Keratinocyte (primary cell): ENCODE data around the gene ZNF236. TPM values are rescaled to one million over a fixed set of nuclear protein-coding genes. Genes with fewer than 3 reads are reported as not detected.

Experiments
- DNase-seq: peaks from one replicate; pipeline ENCODE4 v3.0.0-alpha.2; 2011; ENCODE audit warnings: low read depth, missing footprints, low spot score
- FAIRE-seq: peaks from 2 replicates; lab custom pipeline; 2011; peaks lifted over from hg19 to GRCh38; lab: Jason Lieb, UNC
- H2AFZ ChIP-seq: 2 replicates; pipeline ENCODE4 v1.6.0; 2012; ENCODE audit warnings: low read length, control low read depth, inconsistent platforms; ENCODE audit not compliant: control insufficient read depth
- H3K27ac ChIP-seq: 2 replicates; pipeline ENCODE4 v1.5.1; 2011; ENCODE audit warnings: low read length; ENCODE audit not compliant: control insufficient read depth, insufficient read depth
- H3K27me3 ChIP-seq: 3 replicates; pipeline ENCODE4 v1.6.0; 2011; ENCODE audit warnings: low read length; ENCODE audit not compliant: control insufficient read depth, insufficient read depth; ENCODE audit errors: extremely low read depth
- H3K36me3 ChIP-seq, 2 experiments: 2 replicates in 1 of 2; 3 replicates in 1 of 2; pipeline ENCODE4 v1.5.1; 2011; ENCODE audit warnings: low read length in 2 of 2, mild to moderate bottlenecking in 1 of 2; ENCODE audit not compliant: control insufficient read depth in 2 of 2, insufficient read depth in 2 of 2; ENCODE audit errors: extremely low read depth in 1 of 2
- H3K4me1 ChIP-seq: 3 replicates; pipeline ENCODE4 v1.5.1; 2011; ENCODE audit warnings: low read length; ENCODE audit not compliant: control insufficient read depth, insufficient read depth; ENCODE audit errors: extremely low read depth
- H3K4me2 ChIP-seq: 3 replicates; pipeline ENCODE4 v1.6.0; 2011; ENCODE audit warnings: low read depth, low read length; ENCODE audit not compliant: control insufficient read depth, insufficient read depth; ENCODE audit errors: extremely low read depth
- H3K4me3 ChIP-seq, 3 experiments: fragments of 200-600 bp in 1 of 3; sonication (generic) in 1 of 3; 2 replicates in 2 of 3; 3 replicates in 1 of 3; pipeline ENCODE4 v1.5.1; 2011 to 2016; ENCODE audit warnings: low read length in 3 of 3, mild to moderate bottlenecking in 3 of 3, control low read depth in 2 of 3, inconsistent platforms in 1 of 3, low read depth in 1 of 3, mixed read lengths in 1 of 3, mixed run types in 1 of 3, moderate library complexity in 1 of 3; ENCODE audit not compliant: control insufficient read depth in 2 of 3, insufficient read depth in 2 of 3; ENCODE audit errors: extremely low read depth in 1 of 3
- H3K79me2 ChIP-seq: 2 replicates; pipeline ENCODE4 v1.6.0; 2012; ENCODE audit warnings: low read length; ENCODE audit not compliant: control insufficient read depth, insufficient read depth
- H3K9ac ChIP-seq: 3 replicates; pipeline ENCODE4 v1.6.0; 2011; ENCODE audit warnings: low read length; ENCODE audit not compliant: control insufficient read depth, insufficient read depth; ENCODE audit errors: extremely low read depth
- H3K9me1 ChIP-seq: 3 replicates; pipeline ENCODE4 v1.6.0; 2011; ENCODE audit warnings: low read length; ENCODE audit not compliant: control insufficient read depth, insufficient read depth; ENCODE audit errors: extremely low read depth
- H3K9me3 ChIP-seq: 2 replicates; pipeline ENCODE4 v1.5.1; 2012; ENCODE audit warnings: low read depth, low read length; ENCODE audit not compliant: control insufficient read depth
- H4K20me1 ChIP-seq: 3 replicates; pipeline ENCODE4 v1.6.0; 2011; ENCODE audit warnings: low read length; ENCODE audit not compliant: control insufficient read depth, insufficient read depth; ENCODE audit errors: extremely low read depth
- CTCF ChIP-seq, 3 experiments: IDR thresholded peaks in 1 of 3; conservative IDR thresholded peaks in 1 of 3; optimal IDR thresholded peaks in 1 of 3; 2 replicates in 2 of 3; 3 replicates in 1 of 3; pipeline versions ENCODE3 to v1.5.1; 2011; ENCODE audit warnings: low read length in 3 of 3, mild to moderate bottlenecking in 3 of 3, moderate library complexity in 2 of 3, control low read depth in 1 of 3, inconsistent platforms in 1 of 3; ENCODE audit not compliant: insufficient read depth in 2 of 3; ENCODE audit errors: extremely low read depth in 1 of 3
- EZH2 ChIP-seq: IDR thresholded peaks from one replicate; pipeline ENCODE4 v1.6.1; 2012; ENCODE audit warnings: inconsistent platforms, mild to moderate bottlenecking, low read length, moderate library complexity
- dilution Hi-C: fragments of 300-500 bp; cut with MboI; formaldehyde crosslinking; loops from one replicate; pipeline ENCODE4 v1.7.0; 2020; ENCODE audit warnings: low sequenced_read_pairs; ENCODE audit not compliant: extremely low pct_ligation_motif_present
- polyA plus RNA-seq, 5 experiments: library from polyadenylated mRNA; depleted of rRNA in 3 of 5; stranded (reverse) in 3 of 5; stranded (forward) in 1 of 5; unstranded in 1 of 5; fragments of >200 nt; gene quantifications; 1 replicate in 1 of 5; 2 replicates in 3 of 5; 3 replicates in 1 of 5; pipeline versions ENCODE4 v1.2.1 to v1.2.3, GENCODE V29; 2011 to 2012; ENCODE audit warnings: missing spikeins in 2 of 5, low read depth in 1 of 5, low replicate concordance in 1 of 5

ZNF236 gene
- polyA plus RNA-seq, 1 donor (not counting 4 experiments of a cell fraction or from before 2014, with no cell fraction given): 4.5 TPM

DNA sequence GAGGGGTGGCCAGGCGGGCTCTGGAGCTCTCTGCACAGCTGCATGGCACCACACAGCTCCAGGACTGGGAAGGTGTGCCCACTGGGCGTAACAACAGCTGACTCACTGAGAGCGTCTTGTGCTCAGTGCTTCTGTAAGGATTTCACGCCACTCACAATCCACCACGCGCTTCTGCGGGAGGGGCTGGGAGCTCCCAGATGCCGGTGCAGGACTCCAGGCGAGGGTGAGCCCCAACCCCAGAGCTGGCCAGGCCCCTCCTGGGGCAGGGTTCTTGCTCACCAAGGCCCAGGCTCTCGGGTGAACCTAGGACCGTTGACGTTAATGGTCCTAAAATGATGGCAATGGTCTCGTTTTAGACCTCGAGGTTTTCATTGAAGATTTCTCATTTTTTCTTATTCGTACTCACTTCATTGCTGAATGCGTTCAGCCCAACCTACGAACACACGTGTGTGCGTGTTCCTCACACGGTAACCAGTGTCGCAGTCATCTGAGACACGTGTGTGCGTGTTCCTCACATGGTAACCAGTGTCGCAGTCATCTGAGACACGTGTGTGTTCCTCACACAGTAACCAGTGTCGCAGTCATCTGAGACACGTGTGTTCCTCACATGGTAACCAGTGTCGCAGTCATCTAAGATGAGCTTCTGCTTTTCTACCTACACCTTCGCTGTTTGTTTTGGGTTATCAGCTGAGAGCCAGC is 38.4 kb upstream of the ZNF236 start:
- H3K27me3 ChIP-seq: no peaks in the 10 kb centered on the region
- TF ChIP-seq EZH2 (no peak), CTCF (optimal IDR thresholded peaks at IDR 0.05 in 1 of 3, IDR thresholded peaks at IDR 0.05 in 1 of 3, conservative IDR thresholded peaks at IDR 0.05 in 1 of 3; ENCODE audit: extremely low read depth in 1 of 3, insufficient read depth in 2 of 3, low read length in 3 of 3) (no peak)
- no peaks in the 10 kb centered on the region for H4K20me1 ChIP-seq
- no peak overlapping the region for H3K4me3 ChIP-seq
- no peaks in the 10 kb centered on the region for H3K9me1 ChIP-seq
- no peaks in the 10 kb centered on the region for H3K9me3 ChIP-seq
- no peak overlapping the region for H3K4me2 ChIP-seq
- no peaks in the 10 kb centered on the region for H3K79me2 ChIP-seq
- FAIRE-seq (no peak), DNase-seq (no peak)
- H3K36me3 ChIP-seq: no peaks in the 10 kb centered on the region
- dilution Hi-C loops: no loop called here
- no peak overlapping the region for H3K27ac ChIP-seq
- no peaks in the 10 kb centered on the region for H3K4me1 ChIP-seq
- no peak overlapping the region for H2AFZ ChIP-seq
- no peak overlapping the region for H3K9ac ChIP-seq

DNA sequence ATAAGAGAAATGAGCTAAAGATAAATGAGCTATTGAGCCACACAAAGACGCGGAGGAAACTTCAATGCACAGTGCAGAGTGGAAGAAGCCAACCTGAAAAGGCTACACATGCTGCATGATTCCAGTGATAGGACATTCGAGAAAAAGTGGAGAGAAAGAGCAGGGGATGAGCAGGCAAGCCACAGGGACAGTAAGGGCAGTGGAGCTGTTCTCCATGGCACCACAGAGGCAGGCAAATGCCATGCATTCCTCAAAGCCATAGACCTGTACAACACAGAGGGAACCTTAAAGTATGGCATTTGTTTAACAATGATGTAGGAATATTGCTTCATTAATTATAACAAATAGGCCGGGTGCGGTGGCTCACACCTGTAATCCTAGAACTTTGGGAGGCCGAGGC is 36.5 kb upstream of the ZNF236 start:
- TF ChIP-seq EZH2 (no peak), CTCF (optimal IDR thresholded peaks at IDR 0.05 in 1 of 3, IDR thresholded peaks at IDR 0.05 in 1 of 3, conservative IDR thresholded peaks at IDR 0.05 in 1 of 3; ENCODE audit: extremely low read depth in 1 of 3, insufficient read depth in 2 of 3, low read length in 3 of 3) (no peak)
- FAIRE-seq: no peak

More for the DNA sequence above, 36.5 kb upstream of the ZNF236 start:
- DNase-seq: no peak
- Histone ChIP-seq H3K9me1 (no peaks in the 10 kb centered on the region), H3K4me1 (no peaks in the 10 kb centered on the region), H3K27me3 (no peaks in the 10 kb centered on the region), H3K9ac (no peak overlapping the region), H3K4me3 (no peak overlapping the region), H2AFZ (no peak overlapping the region), H3K4me2 (no peak overlapping the region), H3K79me2 (no peaks in the 10 kb centered on the region), H3K36me3 (no peaks in the 10 kb centered on the region), H4K20me1 (no peaks in the 10 kb centered on the region), H3K27ac (no peak overlapping the region), H3K9me3 (peaks cover 1% of the 10 kb centered on the region)
- dilution Hi-C loops: no loop called here
